ENCODE results near the gene SKIC2.
"Not testable (repeated sequence)": the region's sequence is repeated elsewhere in the genome, so short reads cannot be mapped to it uniquely, and the experiment has no call there.

SKIC2 gene

DNA sequence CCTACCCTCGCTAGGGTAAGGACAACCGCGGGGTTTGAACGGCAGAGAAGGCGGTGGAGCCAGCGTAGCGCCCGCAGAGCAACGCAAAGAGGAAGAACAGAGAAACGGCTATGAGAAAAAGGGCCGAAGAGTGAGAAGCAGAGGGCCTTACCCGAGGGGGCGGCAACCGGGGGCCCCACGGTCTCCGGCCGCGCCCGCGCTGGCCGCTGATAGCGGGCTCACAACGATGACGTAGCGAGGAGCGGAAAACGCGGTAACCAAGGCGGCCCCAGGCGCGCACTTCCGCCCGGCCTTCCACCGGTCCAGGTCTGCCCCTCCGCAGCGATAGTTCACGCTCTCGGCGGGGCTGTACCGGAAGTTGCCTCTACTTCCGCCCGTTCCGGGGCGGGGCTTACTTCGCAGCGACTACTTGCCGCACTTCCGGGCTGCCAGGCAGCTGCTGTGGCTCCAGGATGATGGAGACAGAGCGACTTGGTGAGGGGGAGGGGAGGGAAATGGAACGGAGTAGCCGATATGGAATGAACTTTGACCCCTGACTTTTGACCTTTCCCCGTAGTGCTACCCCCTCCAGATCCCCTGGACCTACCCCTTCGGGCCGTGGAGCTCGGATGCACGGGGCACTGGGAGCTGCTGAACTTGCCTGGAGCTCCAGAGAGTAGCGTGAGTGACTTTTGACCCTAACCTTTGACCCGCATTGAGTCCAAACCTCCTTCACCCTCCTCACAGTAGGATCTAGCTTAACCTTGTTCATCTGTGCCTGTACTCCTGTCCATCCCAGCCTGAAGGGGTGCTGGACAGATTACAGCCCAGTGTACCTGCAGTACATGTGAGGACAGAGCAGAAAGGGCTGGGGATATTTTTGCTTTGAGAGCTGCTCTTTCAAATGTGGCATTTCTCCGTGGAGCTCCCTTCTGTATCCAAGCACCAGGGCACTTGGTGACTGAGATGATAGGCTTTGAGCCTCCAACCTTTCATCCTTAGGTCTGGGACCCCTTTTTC is at the start of gene SKIC2, which contains the start of gene NELFE:
Gene SKIC2, plus strand, starts transcription at position 435 of the 999 bp plus-strand sequence. Its CDS starts 18 bp downstream, at position 453.
Gene NELFE, minus strand, starts transcription at position 231 of the 999 bp plus-strand sequence. CDS start 525 bp downstream, outside the sequence.
- peak; percentile 97 for DNase-seq (ENCODE audit: low read depth in 2 of 2)

DNA sequence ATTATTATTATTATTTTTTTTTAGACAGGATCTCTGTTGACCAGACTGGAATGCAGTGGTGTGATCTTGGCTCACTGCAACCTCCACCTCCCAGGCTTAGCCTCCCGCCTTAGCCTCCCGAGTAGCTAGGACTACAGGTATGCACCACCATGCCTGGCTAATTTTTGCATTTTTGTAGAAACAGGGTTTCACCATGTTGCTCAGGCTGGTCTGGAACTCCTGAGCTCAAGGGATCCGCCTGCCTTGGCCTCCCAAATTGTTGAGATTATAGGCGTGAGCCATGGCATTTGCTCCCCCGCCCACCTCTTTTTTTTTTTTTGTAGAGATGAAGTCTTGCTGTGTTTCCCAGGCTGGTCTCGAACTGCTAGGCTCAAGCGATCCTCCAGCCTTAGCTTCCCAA is 49.7 kb upstream of the SKIC2 start:
- DNase-seq (ENCODE audit: low read depth in 2 of 2) = not testable (repeated sequence)

DNA sequence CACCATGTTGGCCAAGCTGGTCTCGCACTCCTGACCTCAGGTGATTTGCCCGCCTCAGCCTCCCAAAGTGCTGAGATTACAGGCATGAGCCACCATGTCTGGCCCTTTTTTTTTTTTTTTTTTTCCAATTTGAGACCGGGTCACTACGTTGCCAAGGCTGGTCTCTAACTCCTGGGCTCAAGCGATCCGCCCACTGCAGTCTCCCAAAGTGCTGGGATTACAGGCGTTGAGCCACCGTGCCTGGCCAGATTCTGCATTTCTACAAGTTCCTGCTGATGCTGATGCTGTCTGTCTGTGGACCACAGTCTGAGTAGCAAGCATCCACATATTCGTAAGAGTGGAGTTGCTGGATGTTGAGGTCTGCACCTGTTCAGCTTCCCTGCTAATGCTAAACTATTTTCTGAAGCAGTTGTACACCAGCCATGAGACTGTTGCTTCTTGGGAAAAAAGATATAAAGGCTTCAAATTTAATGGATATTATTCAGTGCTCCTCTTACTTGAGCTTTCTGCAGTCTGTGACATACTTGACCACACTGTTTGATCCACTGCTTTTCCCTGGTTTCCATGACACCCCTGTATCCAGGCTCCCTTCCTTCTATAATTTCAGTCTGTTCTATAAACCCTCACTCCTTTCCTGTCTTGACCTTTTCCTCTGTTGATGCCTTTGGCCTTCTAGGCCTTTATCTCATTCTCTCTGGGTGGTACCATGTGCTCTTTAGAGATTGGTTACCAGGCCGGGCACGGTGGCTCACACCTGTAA is 47.0 kb upstream of the SKIC2 start:
- no peak for DNase-seq (ENCODE audit: low read depth in 2 of 2)

DNA sequence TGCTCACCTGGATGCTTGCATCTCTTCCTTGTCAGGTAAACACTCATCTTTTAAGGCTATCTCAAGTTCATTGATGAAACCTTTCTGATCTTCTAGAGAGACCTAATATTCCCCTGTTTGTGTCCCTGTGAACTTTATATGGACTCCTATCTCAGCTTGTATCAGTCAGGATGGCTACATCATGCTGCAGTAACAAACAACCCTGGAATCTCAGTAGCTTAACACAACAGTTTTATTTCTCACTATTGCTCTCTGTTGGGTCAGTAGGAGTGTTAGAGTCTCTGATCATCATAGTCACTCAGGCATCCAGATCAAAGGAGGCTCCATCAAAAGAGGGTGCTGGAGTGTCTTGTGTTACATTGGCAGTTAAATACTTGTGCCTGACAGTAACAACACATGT is 43.6 kb upstream of the SKIC2 start:
- no peak for DNase-seq (ENCODE audit: low read depth in 2 of 2)

DNA sequence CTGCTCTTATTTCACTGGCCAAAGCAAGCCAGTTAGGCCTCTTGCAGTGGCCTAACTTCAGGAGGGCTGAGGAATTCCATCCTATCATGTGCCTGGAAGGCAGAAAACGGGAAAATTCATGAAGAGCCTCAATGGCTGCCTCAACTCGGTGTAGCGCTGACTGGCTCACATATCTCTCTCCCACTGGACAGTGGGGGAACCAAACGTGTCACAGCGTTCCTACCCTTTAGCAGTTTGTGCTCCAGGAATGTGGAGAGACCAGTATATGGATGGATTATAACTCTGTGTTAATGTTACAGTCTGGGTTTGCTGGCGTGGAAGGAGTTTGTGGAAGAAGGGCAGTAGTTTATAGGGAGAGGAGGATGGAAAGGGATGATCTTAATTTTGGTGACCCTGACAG is 43.2 kb upstream of the SKIC2 start:
- DNase-seq (ENCODE audit: low read depth in 2 of 2) = no peak

DNA sequence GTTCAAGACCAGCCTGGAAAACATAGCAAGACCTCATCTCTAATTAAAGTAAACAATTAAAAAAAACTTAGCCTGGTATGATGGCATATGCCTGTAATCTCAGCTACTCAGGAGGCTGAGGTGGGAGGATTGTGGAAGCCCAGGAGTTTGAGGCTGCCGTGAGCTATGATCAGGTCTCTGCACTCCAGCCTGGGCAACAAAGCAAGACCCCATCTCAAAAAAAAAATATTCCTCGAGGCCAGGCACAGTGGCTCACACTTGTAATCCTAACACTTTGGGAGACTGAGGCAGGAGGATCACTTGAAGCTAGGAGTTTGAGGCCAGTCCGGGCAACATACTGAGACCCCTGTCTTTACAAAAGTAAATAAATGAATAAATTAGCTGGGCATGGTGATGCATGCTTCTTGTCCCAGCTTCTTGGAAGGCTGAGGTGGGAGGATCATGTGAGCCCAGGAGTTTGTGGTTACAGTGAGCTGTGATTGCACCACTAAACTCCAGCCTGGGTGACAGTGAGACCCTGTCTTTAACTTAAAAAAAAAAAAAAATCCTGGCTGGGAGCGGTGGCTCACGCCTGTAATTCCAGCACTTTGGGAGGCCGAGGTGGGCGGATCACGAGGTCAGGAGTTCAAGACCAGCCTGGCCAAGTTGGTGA is 40.8 kb upstream of the SKIC2 start:
- DNase-seq (ENCODE audit: low read depth in 2 of 2) = no peak

DNA sequence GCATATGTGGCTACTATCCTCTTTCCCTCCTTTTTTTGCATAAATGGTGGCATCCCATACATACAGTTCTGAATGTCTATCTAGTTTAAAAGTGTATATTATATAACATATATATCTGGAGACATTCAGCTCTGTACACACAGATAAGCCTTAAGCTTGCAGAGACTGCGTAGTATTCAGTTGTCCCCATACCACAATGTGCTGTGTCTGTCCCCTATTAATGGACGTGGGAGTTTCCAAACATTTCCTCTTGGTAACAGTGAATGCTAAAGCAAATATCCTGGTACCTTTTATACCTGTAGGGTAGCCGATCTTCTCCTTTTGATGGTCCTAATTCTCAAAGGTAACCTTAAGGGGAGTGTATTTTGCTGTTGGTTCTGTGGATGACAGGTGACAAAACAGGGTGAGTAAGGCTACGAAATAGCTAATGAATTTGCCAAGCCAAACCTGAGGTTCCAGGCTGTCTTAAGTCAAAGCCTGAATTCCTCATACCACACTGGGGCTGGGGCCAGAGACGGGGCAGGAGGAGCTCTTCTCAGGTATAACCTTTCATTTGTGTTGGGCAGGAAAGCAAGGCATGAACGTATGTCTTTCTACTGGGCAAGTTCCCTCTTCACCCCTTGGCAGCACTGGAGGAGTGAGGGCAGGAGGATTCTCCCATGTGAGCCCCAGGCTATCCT is 39.2 kb upstream of the SKIC2 start:
- no peak for DNase-seq (ENCODE audit: low read depth in 2 of 2)

DNA sequence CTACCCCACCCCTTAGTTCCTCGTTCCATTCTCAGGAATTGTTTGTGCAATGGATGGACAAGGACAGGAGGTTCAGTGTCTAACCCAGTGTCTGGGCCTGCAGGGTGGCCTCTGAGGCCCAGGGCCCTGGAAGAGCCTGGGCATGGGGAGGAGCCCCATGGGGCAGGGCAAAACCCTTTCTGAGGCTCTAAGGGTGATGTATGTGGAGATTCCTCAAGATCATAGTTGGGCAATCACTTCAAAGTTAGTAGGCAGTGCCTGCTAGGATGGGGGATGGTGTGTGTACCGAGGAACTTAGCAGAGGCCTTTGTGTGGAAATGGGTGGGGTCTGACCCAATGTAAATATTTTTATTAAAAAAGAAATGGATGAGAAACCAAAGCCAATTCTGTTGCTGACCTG is 38.2 kb upstream of the SKIC2 start:
- no peak for DNase-seq (ENCODE audit: low read depth in 2 of 2)

DNA sequence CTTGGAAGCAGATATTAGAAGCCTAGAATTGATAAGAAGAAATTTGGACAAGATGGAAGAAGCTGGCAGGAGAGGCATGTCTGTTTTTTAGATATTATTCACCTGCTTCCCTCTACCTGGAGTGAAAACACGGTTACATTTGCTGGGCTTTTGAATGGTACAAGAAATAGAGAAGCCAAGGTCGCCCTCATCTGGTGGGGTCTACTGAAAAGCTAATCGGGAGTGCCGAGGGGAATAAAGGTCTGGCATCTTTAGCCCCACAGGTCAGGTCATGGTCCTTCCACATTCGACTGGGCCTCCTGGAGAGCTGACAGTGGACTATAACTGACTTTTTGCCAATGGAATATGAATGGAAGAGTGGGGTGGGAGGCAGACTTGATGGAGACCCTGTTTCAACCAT is 36.0 kb upstream of the SKIC2 start:
- no peak for DNase-seq (ENCODE audit: low read depth in 2 of 2)

DNA sequence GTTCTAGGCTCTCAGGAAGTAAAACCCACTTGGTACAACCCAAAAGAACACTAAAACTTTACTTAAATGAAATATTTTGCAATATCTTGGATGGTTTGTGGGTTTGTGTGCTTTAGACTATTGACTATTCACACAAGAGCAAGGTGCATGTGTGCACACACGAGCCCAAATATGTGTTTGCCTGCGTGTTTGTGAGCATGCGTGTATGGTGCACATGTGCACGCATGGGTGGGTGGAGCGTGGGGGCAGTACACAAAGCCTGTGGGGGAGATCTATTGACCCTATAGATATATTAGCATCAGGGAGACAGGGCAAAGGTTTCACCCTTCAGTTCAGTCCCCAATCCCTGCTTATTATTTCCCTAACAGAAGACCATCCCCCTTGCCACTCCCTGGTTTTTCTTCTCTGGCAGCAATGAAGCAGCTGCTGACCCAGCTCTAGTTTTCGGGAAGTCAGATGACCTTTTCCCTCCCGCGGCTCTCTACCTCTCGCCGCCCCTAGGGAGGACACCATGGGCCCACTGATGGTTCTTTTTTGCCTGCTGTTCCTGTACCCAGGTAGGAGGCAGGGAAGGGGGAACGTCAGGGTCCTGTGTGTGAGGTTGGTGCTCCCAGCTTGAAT is 31.6 kb upstream of the SKIC2 start, which contains the start of gene C2:
Gene C2, plus strand, starts transcription at position 476 of the 621 bp plus-strand sequence. Its CDS starts 36 bp downstream, at position 512.
- no peak for DNase-seq (ENCODE audit: low read depth in 2 of 2)

DNA sequence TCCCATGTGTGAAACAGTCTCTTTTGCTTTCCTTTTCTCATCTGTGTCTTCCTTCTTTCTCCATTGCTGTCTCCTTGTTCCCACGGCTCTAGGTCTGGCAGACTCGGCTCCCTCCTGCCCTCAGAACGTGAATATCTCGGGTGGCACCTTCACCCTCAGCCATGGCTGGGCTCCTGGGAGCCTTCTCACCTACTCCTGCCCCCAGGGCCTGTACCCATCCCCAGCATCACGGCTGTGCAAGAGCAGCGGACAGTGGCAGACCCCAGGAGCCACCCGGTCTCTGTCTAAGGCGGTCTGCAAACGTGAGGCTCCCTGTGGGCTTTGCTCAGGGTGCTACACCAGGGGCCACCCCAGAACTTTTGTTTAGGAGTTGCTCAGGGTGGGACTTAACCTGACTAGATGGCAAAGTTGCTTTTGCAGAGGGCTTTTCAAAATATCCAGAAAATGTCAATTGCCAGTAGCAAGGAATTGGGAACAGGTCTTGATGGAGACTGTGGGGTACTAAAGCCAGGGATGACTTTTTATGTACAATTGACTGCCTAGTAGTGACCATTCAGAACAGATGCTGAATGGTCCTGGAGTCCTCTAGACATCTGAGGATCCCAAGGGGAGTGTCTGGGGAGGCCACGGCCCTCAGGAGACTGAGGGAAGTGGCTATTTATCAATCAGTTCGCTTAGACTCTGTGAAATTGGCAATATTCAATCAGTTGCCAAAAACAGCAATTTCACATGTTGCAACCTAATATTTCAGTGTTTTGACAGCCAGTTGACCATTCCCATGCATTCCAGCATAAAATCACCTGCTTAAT is 30.9 kb upstream of the SKIC2 start:
- no peak for DNase-seq (ENCODE audit: low read depth in 2 of 2)

DNA sequence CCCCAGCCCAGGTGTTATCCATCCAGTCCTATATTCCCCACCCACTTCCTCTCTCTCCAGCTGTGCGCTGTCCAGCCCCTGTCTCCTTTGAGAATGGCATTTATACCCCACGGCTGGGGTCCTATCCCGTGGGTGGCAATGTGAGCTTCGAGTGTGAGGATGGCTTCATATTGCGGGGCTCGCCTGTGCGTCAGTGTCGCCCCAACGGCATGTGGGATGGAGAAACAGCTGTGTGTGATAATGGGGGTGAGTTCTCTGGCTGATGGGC is 30.4 kb upstream of the SKIC2 start:
- no peak for DNase-seq (ENCODE audit: low read depth in 2 of 2)

DNA sequence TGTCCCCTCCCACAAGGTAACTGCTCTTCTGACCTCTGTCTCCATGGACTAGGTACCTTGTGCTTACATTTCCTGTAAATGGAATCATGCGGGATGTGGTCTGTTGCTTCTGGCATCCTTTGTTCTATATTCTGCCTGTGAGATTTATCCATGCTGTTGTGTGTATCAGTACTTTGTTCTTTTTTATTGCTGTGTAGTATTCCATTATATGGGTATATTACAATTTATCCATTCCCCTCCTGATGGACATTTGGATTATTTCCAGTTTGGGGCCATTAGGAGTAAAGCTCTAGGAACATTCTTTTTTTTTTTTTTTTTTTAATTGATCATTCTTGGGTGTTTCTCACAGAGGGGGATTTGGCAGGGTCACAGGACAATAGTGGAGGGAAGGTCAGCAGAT is 28.0 kb upstream of the SKIC2 start:
- no peak for DNase-seq (ENCODE audit: low read depth in 2 of 2)

DNA sequence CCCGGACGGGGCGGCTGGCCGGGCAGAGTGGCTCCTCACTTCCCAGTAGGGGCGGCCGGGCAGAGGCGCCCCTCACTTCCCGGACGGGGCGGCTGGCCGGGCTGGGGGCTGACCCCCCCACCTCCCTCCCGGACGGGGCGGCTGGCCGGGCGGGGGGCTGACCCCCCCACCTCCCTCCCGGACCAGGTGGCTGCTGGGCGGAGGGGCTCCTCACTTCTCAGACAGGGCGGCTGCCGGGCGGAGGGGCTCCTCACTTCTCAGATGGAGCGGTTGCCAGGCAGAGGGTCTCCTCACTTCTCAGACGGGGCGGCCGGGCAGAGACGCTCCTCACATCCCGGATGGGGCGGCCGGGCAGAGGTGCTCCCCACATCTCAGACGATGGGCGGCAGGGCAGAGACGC is 26.8 kb upstream of the SKIC2 start:
- not testable (repeated sequence) for DNase-seq (ENCODE audit: low read depth in 2 of 2)

DNA sequence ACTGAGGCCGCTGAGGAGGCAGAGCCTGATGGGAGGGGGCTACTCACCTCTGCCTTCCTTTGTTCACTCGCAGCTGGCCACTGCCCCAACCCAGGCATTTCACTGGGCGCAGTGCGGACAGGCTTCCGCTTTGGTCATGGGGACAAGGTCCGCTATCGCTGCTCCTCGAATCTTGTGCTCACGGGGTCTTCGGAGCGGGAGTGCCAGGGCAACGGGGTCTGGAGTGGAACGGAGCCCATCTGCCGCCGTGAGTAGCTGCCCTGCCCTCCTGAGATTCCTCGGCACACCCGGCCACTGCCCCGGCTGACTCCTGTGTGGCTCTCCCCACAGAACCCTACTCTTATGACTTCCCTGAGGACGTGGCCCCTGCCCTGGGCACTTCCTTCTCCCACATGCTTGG is 25.4 kb upstream of the SKIC2 start:
- DNase-seq (ENCODE audit: low read depth in 2 of 2) = no peak

DNA sequence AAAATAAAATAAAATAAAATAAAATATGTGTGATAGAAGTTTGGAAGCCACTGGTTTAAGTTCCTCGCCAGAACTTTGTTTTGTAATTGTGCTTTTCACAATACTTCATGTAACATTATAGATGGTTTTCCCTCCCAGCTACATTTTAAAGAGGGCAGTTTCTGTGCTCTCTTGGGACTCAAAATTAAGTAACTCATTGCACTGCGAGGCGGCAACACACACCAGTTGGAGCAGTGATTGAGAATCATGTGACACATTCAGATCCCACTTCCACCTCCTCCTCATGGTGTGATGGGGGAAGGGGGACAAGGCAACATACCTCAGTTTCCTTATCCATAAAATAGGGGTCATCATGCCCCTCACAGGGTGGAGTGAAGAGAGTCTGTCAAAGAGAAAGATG is 24.0 kb upstream of the SKIC2 start:
- DNase-seq (ENCODE audit: low read depth in 2 of 2) = no peak

DNA sequence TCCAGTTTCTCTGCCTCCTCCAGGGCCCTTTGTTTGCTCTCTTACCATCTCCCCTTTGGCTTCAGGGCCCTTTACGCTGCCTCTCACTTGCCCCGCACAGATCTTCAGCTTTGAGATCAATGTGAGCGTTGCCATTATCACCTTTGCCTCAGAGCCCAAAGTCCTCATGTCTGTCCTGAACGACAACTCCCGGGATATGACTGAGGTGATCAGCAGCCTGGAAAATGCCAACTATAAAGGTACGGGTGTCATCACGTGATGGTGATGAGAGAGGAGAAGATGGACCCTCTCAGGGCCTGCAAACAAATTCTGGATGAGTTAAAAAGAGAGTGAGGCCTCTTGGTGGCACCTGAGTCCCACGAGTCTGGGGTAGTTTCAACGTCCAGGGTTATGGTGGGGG is 23.2 kb upstream of the SKIC2 start:
- DNase-seq (ENCODE audit: low read depth in 2 of 2) = no peak

DNA sequence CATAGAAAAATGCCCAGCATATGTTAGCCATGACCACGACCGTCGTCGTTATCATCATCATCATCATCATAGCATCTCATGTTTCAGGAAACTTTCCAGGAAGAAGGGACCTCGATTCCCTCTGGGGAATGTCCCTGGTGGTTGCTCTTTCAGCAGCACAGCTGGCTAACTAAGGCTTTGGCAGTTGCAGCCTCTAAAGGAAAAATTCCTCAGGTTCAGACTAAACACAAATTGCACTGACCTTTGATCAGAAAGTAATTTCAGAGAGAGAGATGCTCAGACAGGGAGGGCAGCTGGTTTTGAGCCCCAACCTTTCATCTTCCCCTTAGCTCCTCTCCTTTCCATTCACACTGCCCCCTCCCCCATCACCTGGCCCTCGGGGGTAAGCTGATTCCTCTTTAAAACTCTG is 18.7 kb upstream of the SKIC2 start:
- DNase-seq (ENCODE audit: low read depth in 2 of 2) = no peak

DNA sequence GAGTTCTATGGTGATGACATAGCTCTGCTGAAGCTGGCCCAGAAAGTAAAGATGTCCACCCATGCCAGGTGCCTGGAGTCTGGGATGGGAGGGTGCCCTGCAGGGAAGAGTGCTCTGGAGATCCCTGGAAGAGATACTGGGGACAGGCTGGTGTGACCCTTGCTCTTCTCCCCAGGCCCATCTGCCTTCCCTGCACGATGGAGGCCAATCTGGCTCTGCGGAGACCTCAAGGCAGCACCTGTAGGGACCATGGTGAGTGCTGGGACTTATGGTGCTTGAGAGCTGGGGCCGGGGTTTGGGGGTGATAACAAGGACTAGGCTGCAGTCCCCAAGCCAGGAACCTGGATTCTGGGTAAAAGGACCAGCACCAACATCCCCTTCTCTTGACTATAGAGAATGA is 15.2 kb upstream of the SKIC2 start:
- DNase-seq (ENCODE audit: low read depth in 2 of 2) = no peak

DNA sequence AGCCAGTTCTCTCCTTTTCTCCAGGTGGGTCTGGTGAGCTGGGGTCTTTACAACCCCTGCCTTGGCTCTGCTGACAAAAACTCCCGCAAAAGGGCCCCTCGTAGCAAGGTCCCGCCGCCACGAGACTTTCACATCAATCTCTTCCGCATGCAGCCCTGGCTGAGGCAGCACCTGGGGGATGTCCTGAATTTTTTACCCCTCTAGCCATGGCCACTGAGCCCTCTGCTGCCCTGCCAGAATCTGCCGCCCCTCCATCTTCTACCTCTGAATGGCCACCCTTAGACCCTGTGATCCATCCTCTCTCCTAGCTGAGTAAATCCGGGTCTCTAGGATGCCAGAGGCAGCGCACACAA is 13.8 kb upstream of the SKIC2 start:
- no peak for DNase-seq (ENCODE audit: low read depth in 2 of 2)

All from activated CD8-positive, alpha-beta memory T cell treated with anti-CD3 and anti-CD28 coated beads for 4 hours (primary cell).